Amniotic epithelial cell (primary cell): ENCODE data around the gene TRUB2.

Experiments
- DNase-seq: peaks from one replicate; pipeline ENCODE4 v3.0.0-alpha.2; 2010; ENCODE audit warnings: low read depth

Gene TRUB2, protein sequence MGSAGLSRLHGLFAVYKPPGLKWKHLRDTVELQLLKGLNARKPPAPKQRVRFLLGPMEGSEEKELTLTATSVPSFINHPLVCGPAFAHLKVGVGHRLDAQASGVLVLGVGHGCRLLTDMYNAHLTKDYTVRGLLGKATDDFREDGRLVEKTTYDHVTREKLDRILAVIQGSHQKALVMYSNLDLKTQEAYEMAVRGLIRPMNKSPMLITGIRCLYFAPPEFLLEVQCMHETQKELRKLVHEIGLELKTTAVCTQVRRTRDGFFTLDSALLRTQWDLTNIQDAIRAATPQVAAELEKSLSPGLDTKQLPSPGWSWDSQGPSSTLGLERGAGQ

DNA sequence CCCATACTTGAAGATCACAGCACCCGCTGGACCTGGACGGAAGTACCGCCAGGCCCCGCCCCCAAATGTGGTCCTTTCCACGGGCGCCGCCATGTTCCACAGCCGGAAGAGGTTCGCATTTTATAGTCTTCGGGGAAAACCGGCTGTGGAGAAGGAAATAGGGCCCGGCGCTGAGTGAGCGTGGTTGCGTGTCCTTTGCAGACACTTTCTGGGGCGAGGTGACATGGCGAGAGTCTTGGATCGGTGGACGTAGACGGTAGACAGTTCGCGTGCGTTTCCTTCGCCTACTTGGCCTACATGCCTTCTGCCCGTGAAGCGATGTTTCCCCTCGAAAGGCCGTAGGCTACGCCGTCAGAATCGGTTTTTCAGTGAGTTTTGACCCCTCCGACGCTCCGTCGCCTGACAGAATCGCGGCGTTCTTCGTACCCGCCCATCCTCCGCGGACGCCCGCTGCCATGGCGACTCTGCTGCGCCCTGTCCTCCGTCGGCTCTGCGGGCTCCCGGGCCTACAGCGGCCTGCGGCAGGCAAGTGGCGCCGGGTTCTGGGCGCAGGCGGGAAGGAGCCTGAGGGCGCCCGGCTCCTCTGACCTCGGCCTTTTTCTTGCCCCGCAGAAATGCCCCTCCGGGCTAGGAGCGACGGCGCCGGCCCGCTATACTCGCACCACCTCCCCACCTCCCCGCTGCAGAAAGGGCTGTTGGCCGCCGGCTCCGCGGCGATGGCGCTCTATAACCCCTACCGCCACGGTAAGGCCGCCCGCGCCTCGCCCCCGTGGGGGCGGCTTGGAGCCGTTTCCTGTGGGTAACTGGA, at the start of gene TRUB2, which contains the start of gene COQ4:
Gene TRUB2 (minus strand): TSS at position 44 of the 808 bp plus-strand sequence. CDS start 39 bp downstream, at position 5.
Gene COQ4 (plus strand): TSS at position 436 of the 808 bp plus-strand sequence. CDS start 20 bp downstream, at position 456.
- peak; percentile 92 for DNase-seq

DNA sequence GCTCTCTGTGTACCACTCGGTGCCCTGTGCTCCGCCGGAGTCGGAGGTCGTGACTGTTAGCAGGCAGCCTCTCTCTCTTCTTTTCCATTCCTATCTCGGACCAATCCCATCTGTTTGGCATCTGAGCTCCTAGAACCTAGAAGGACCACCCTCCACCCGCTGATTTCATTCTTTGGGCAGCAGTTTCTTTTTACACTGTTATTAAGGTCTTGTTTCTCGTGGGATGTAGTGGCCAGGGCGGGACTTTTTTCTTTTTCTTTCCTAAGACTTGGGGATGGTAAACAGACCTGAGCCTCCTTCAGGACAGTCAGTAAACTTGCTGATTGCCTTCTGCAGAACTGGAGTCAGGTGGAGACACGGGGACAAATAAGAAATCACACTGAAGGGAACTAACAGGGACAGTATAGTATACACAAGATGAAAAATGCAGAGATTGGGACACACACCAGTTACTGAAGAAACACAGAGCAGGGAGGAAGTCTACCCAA, 49.4 kb upstream of the TRUB2 start:
- DNase-seq: peak; percentile 31

DNA sequence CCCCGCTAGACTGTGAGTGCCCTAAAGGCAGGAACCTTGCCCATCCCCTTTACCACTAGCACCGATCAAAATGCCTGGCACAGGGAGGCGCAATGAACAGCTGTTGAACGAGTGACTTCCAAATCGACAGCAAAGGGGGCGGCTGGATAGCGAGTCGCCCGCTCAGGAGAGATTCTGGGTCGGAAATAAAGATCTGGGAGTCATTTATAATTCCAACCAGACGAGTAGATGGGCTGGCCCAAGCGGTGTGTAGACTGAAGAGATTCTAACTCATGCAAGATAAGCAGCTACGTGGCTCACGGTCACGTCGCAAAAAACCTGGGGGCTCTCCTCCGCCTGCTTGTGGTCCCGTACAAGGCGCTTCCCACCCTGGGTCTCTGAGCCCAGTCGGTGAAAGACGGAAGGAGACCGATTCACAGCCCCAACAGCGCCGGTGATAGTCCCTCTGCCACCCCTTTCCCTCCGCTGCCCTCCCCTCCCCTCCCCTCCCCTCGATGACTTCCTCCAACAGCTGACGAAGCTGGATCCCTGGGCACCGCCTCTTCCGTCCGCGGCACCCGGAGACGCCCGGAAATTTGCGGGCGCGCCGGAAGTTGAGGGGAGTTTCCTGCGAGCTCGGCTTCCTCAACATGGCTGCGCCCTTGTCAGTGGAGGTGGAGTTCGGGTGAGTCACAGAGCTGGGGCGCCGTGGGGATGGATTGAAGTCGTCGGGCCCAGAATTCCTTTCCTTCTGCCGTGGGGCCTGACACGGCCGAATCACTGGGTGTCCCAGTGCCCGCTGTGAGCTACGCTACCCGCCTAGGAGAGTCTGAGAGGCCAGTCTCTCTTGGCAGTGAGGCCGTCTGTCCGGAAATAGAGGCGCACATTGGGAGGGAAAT, 48.7 kb upstream of the TRUB2 start, which contains the start of gene URM1:
Gene URM1 (plus strand): TSS at position 623 of the 878 bp plus-strand sequence. CDS start 7 bp downstream, at position 630.
- peak; percentile 97 for DNase-seq

DNA sequence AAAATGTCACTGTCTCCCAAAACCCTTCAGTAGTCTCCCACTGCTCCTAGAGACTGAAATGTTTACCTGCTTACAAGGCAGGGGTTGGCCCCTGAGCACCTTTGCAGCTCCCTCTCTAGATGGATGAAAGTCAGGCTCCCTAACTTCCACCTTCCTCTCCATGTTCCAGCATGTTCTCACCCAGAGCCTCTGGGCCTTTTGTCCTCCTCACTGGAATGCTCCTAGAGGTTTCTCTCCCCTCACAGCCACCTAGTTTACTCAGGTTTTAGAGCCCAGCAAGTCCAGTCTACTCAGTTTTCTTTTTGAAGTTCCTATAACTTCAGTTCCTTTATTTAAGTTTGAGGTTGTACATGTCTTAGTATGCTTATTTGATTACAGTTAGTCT, 48.1 kb upstream of the TRUB2 start:
- DNase-seq: no peak

DNA sequence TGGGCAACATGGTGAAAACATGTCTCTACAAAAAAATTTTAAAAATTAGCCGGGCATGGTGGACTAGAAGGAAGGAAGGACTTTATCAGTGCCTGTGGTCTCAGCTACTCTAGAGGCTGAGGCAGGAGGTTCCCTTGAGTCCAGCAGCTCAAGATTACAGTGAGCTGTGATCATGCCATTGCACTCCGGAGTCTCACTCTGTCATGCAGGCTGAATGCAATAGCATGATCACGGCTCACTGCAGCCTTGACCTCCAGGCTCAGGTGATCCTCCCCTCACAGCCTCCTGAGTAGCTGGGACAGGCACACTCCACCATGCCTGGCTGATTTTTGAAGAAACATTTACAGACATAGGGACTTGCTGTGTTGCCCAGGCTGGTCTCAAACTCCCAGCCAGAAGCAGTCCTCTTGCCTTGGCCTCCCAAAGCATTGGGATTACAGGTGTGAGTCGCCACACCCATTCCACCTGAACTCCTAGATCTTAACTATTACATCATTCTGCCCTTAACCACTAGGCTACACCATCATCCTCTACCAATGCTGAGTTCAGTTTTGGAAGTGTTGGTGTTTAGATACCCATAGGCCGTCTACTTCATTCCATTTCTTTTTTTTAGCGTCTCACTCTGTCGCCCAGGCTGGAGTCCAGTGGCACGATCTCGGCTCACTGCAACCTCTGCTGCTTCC, 46.9 kb upstream of the TRUB2 start:
- DNase-seq: no peak

DNA sequence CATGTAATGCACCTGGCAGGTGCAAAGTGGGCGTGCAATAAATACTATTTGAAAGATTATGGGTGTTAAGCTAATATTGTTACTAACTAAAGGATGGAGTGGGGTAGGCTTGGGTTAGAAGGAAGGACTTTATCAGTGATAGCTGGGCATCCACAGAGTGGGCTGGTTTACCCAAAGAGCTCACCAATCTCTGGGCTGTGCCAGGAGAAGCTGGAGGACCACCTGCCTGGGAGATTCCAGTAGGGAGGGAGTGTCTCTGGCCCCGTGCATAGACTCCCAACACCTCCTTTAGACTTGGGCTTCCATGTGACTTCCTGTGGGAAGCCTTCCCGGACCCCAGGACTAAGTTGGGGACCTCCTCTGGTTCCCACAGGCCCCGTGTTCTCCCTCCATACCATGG, 43.3 kb upstream of the TRUB2 start:
- DNase-seq: no peak

DNA sequence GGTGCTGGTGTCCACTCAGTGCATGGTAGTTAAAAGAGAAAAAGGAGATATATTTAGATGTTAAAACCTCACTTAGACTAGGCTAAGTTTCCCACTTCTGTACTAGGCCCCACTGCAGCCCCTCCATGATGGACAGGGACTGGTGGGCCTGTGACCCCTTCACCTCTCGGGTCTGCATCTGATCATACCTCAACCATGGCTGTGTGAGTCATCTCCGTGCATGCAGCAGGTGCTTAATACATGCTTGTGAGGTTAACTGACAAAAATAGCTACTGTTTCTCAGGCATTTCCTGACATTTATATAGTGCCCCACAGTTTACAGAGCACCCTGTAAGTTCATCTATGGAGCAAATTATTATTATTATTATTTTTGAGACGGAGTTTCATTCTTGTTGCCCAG, 40.5 kb upstream of the TRUB2 start:
- no peak for DNase-seq

DNA sequence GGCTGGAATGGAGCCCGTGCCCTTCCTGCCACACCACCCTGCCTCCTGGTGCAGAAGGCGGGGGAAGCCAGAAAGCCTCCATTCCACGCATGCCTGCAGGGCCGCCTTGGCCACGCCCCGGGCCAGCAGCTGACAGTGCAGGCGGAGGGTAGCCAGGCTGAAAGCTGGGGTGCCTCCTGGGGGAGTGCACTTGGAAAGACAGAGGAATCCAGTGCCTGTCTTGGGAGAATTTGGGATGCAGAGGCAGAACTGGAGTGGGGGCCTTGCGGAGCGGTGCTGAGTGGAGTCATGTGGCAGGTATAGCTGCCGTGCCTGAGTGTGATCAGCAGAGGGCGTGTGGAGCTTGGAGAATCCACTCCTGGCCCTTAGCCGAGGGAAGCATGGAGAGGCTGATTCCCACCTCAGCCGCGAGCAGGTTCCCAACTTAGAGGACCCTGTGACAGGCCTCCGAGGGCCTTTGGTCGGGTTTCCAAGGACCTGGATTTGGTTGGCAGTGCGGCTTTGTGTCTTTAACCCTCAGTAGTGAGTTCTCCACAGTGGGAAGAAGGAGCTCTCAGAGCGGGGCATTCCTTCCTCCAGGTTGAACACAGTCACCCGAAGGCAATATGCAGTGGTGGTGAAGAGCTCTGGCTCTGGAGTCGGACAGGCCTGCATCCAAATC, 39.9 kb upstream of the TRUB2 start:
- peak; percentile 67 for DNase-seq

DNA sequence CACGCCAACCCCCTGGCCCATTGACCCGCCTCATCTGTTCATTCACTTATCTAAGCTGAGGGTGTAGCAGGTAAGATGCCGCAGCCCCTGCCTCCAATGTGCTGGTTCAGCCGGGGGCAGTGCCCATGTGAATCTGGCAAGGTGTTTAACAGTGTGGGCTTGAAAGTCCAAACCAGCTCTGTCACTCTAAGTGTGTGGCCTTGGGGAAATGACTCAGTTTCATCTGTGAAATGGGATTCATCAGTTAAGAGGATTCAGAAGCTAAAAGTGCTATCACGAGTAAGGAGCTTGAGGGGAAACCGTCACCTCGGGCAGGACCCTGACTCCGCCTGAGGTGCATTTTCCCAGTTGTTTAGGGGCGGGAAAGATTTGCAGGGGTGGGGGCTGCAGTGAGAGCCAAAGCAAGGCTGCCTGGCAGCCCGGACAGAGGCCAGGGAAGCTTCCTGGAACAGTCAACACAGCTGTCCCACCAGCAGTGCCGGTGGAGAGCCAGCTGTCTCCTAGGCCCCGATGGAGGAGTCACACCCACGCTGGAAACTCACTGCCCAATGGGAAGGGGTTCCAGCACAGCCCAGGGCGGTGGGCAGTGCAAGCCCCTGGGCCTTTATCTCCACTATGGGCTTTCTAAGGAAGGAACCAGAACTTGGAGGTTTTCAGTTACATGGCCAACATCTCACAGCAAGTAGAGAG, 39.2 kb upstream of the TRUB2 start:
- DNase-seq: no peak

DNA sequence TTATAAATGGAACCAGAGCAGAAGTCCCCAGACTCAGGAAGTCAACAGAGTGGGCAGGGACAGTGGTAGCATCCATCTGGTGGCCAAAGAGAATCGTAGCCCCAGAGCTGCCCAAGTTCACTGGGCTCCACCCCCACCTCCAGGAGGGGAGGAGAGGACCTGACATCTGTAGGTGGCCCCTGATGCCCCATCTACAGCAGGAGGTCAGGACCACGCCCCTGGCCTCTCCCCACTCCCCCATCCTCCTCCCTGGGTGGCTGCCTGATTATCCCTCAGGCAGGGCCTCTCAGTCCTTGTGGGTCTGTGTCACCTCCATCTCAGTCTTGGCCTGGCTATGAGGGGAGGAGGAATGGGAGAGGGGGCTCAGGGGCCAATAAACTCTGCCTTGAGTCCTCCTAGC, 38.6 kb upstream of the TRUB2 start:
- no peak for DNase-seq

DNA sequence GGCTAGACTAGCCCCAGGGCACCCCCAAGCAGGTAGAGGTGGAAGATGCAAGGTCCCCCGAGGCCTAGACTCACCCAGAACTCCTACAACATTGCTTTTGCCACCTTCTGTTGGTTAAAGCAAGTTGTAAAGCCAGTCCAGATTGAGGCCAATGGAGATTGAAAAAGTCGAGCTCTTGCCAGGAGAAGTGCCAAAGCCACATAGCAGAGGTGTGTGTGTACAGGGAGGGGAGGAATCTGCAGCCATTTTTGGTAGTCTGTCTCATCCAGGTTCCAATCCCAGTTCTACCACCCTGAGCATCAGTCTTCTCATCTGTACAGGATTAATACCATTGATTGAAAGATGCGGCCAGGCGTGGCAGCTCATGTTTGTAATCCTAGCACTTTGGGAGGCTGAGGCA, 36.6 kb upstream of the TRUB2 start:
- no peak for DNase-seq

DNA sequence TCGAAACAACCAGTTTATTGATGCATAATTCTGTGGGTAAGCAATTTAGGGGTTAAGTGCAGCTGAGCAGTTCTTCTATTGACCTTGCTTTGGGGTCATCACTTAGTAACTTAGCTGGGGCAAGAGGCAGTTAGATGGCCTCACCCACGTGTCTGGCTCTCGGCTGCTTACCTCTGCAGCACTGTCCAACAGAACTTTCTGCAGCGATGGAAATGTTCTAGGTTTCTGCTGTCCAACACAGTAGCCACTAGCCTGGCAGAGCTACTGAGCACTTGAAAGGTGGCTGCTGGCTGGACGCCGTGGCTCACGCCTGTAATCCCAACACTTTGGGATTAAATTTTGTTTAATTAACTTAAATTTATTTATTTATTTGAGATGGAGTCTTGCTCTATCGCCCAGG, 35.8 kb upstream of the TRUB2 start:
- no peak for DNase-seq

DNA sequence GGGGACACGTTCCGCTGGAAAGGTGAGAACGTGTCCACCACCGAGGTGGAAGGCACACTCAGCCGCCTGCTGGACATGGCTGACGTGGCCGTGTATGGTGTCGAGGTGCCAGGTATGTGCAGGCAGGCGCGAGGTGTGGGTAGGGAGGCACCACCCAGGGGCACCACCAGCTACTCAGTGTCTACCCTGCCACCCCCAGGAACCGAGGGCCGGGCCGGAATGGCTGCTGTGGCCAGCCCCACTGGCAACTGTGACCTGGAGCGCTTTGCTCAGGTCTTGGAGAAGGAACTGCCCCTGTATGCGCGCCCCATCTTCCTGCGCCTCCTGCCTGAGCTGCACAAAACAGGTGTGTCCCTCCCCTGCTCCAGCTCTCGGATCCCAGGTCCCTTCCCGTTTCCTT, 33.2 kb upstream of the TRUB2 start:
- DNase-seq: no peak

DNA sequence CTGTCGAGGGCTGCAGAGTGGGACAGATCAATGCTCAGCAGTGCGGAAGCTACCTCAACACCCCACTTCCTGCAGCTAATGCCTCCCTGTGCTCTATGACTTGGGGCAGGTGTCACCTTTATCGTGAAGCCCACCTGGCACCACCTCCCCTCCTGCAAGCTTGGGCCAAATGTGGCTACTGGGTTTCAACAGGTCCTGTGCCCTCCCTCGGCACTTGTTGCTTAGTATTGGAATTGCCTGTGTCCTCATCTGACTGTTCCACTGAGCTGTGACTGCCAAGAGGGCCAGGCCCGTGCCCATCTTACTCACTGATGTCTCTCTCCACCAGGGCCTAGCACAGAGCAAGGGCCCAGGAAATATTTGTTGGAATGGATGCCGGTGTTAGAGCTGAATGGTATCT, 27.5 kb upstream of the TRUB2 start:
- no peak for DNase-seq

DNA sequence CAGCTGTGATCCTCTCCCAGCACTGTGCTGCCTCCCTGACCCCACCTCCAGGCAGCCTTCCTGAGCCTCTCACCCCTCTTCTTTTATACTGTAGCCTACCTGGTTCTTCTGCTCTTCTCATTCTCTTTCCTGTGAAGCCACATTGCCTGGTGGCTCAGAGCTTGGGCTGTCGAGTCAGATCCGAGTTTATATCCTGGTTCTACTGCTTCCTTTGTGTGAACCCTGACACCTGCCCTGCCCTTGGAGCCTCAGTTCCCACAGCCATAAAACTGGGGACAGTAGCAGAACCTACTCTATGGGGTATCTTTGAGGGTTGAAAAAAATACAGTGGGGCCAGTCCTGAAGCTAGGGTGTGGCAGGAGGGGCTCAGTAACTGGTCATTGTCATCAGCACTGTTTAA, 26.9 kb upstream of the TRUB2 start:
- no peak for DNase-seq

DNA sequence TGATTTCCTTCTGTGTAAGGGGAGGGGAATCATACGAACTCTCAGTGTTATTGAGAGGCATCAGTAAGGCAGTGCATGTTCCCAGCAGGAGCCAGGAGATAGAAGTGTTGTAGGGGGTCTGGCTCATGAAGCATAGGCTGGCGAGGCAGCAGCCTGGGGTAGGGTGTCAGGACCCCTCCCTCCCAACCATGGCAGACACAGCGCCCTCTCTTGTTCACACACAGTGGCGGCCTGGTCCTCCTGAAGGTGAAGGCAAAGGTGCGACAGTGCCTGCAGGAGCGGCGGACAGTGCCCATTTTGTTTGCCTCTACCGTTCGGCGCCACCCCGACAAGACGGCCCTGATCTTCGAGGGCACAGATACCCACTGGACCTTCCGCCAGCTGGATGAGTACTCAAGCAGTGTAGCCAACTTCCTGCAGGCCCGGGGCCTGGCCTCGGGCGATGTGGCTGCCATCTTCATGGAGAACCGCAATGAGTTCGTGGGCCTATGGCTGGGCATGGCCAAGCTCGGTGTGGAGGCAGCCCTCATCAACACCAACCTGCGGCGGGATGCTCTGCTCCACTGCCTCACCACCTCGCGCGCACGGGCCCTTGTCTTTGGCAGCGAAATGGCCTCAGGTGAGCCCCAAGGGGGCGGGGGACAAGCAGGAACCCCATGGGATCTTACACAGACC, 22.8 kb upstream of the TRUB2 start:
- no peak for DNase-seq

DNA sequence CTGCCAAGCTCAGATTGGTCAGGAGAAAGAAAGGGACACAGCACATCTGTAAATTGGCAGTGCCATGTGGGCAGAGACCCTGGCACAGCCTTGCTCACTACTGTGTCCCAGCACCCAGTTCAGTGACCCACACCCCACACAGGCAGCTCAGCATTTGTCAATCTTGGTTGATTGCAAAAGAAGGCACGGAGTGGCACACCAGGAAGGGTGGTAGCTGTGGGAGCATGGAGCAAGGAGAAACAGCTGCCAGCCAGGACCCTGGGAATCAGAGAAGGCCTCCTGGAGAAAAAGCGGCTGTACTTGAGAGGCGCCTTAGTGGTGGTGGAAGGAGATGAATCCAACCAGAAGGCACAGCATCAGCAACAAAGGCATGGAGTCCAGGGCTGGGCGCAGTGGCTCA, 21.6 kb upstream of the TRUB2 start:
- DNase-seq: no peak

DNA sequence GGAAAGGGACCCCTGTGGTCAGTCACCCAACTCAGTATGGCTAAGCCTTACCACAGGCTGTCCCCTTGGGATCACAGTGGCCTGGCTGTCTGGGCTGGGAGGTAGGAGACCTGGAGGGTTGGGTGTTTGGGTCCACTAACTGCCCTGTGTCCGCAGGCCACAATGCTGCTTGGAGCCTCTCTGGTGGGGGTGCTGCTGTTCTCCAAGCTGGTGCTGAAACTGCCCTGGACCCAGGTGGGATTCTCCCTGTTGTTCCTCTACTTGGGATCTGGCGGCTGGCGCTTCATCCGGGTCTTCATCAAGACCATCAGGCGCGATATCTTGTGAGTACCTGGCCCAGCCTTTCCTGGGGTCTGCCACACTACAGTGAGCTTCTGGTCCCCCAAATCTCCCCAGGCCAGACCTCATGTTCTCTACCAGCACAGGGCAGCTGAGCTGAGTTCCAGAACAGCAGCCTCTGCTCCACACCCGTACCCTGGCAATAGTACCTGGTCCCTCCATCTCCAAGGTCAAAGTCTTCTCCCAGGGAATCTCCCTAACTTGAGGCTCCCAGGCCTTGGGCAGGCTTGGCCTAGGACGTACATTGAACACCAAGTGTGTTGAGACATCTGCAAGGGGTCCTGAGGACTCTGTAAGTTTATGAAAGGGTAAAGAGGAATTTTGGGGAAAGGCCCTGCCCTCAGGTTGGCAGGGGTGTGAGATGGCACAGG, 20.9 kb upstream of the TRUB2 start:
- DNase-seq: no peak

DNA sequence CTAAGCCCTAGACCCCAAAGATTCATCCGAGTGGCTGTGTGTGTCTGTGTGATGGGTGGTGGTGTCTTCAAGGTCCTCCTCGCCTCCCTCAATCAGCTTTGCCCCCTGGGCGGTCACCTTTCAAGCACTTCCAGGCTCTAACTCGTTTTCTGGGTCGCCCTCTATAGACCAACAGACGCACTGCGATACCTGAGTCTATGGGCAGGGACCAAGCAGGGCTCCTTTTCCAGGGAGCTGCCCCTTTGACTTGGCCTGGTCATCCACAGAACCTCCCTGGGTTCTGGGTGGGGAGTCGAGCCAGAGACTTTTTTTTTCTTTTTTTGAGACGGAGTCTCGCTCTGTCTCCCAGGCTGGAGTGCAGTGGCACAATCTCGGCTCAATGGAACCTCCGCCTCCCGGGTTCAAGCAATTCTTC, 19.2 kb upstream of the TRUB2 start:
- DNase-seq: peak; percentile 62
